Measurements from ENCODE around the gene MAP7D2.

The MAP7D2 gene

GRCh38 chrX:19964017-19964710 is 152.5 kb downstream of the MAP7D2 start:
- Histone ChIP-seq H3K4me2 (ENCODE audit: insufficient read depth, low read length) (no peak overlapping the region), H3K4me3 (ENCODE audit: low read depth in 1 of 2, low read length in 2 of 2) (no peak overlapping the region), H3K9me3 (ENCODE audit: insufficient read depth, low read length, severe bottlenecking) (no peaks in the 10 kb centered on the region), H4K20me1 (ENCODE audit: insufficient read depth, low read length) (no peaks in the 10 kb centered on the region), H3K36me3 (ENCODE audit: insufficient read depth, low read length) (peaks cover 15% of the 10 kb centered on the region; the same call in 1 of the 2 replicates), H3K27ac (ENCODE audit: low read length) (no peak overlapping the region), H3K27me3 (ENCODE audit: insufficient read depth, low read length, poor library complexity) (no peaks in the 10 kb centered on the region), H2AFZ (ENCODE audit: low read depth, low read length) (no peak overlapping the region), H3K79me2 (ENCODE audit: insufficient read depth, low read length) (no peaks in the 10 kb centered on the region), H3K4me1 (ENCODE audit: insufficient read depth, low read length) (no peaks in the 10 kb centered on the region), H3K9ac (ENCODE audit: low read depth, low read length) (no peak overlapping the region)
- no peak for DNase-seq
- TF ChIP-seq EZH2 (IDR thresholded peaks at IDR 0.05; ENCODE audit: borderline replicate concordance, low read depth, low read length, severe bottlenecking) (no peak), CTCF (IDR thresholded peaks at IDR 0.05; ENCODE audit: borderline replicate concordance, extremely low read depth, low read length, poor library complexity, severe bottlenecking) (no peak)
- ATAC-seq (ENCODE audit: insufficient read depth, low read depth), result no peak

- no peak overlapping the region for H3K4me3 ChIP-seq (ENCODE audit: low read depth in 1 of 2, low read length in 2 of 2)
- no peaks in the 10 kb centered on the region for H3K79me2 ChIP-seq (ENCODE audit: insufficient read depth, low read length)
- H3K9ac ChIP-seq (ENCODE audit: low read depth, low read length), result no peak overlapping the region
- no peaks in the 10 kb centered on the region for H3K4me1 ChIP-seq (ENCODE audit: insufficient read depth, low read length)
- no peaks in the 10 kb centered on the region for H4K20me1 ChIP-seq (ENCODE audit: insufficient read depth, low read length)
- DNase-seq (no peak), ATAC-seq (ENCODE audit: insufficient read depth, low read depth) (no peak)
- no peaks in the 10 kb centered on the region for H3K9me3 ChIP-seq (ENCODE audit: insufficient read depth, low read length, severe bottlenecking)
- no peaks in the 10 kb centered on the region for H3K27me3 ChIP-seq (ENCODE audit: insufficient read depth, low read length, poor library complexity)
- no peak overlapping the region for H3K27ac ChIP-seq (ENCODE audit: low read length)
- TF ChIP-seq EZH2 (IDR thresholded peaks at IDR 0.05; ENCODE audit: borderline replicate concordance, low read depth, low read length, severe bottlenecking) (no peak), CTCF (IDR thresholded peaks at IDR 0.05; ENCODE audit: borderline replicate concordance, extremely low read depth, low read length, poor library complexity, severe bottlenecking) (no peak)
- peaks cover 7% of the 10 kb centered on the region; the same call in 1 of the 2 replicates for H3K36me3 ChIP-seq (ENCODE audit: insufficient read depth, low read length)
- no peak overlapping the region for H2AFZ ChIP-seq (ENCODE audit: low read depth, low read length)
- H3K4me2 ChIP-seq (ENCODE audit: insufficient read depth, low read length), result no peak overlapping the region
Measured at GRCh38 chrX:19960913-19961312, 155.8 kb downstream of the MAP7D2 start.

GRCh38 chrX:19958552-19959486 is 157.9 kb downstream of the MAP7D2 start:
- Histone ChIP-seq H3K9ac (ENCODE audit: low read depth, low read length) (no peak overlapping the region), H3K9me3 (ENCODE audit: insufficient read depth, low read length, severe bottlenecking) (no peaks in the 10 kb centered on the region), H3K4me1 (ENCODE audit: insufficient read depth, low read length) (no peaks in the 10 kb centered on the region), H3K27ac (ENCODE audit: low read length) (no peak overlapping the region), H3K4me3 (ENCODE audit: low read depth in 1 of 2, low read length in 2 of 2) (no peak overlapping the region), H3K27me3 (ENCODE audit: insufficient read depth, low read length, poor library complexity) (no peaks in the 10 kb centered on the region), H3K79me2 (ENCODE audit: insufficient read depth, low read length) (no peaks in the 10 kb centered on the region), H3K36me3 (ENCODE audit: insufficient read depth, low read length) (no peaks in the 10 kb centered on the region), H4K20me1 (ENCODE audit: insufficient read depth, low read length) (no peaks in the 10 kb centered on the region), H2AFZ (ENCODE audit: low read depth, low read length) (no peak overlapping the region), H3K4me2 (ENCODE audit: insufficient read depth, low read length) (no peak overlapping the region)
- ATAC-seq (ENCODE audit: insufficient read depth, low read depth) (no peak), DNase-seq (no peak)
- TF ChIP-seq CTCF (IDR thresholded peaks at IDR 0.05; ENCODE audit: borderline replicate concordance, extremely low read depth, low read length, poor library complexity, severe bottlenecking), result no peak
- no peak for TF ChIP-seq EZH2 (IDR thresholded peaks at IDR 0.05; ENCODE audit: borderline replicate concordance, low read depth, low read length, severe bottlenecking)

All from DND-41 (cell line).